Fibroblast of the aortic adventitia (primary cell): ENCODE results near the gene CEBPG. TPM values are rescaled to one million over a fixed set of nuclear protein-coding genes. Genes with fewer than 3 reads are reported as not detected.

ENCODE experiments used
- DNase-seq: peaks from one replicate; pipeline ENCODE4 v3.0.0-alpha.2; 2010; ENCODE audit warnings: low read depth
- H3K4me3 ChIP-seq: 2 replicates; pipeline ENCODE4 v1.5.1; 2011; ENCODE audit warnings: low read depth, mild to moderate bottlenecking, control low read depth, low read length, moderate library complexity
- CTCF ChIP-seq: IDR thresholded peaks from 2 replicates; pipeline ENCODE4 v1.5.1; 2011; ENCODE audit warnings: mild to moderate bottlenecking, low read length, control low read depth, inconsistent platforms; ENCODE audit not compliant: insufficient read depth
- total RNA-seq: library from RNA; depleted of rRNA; stranded (reverse); fragments of >200 nt; gene quantifications from 2 replicates; pipeline ENCODE4 v1.2.3, GENCODE V29; 2012; ENCODE audit warnings: low replicate concordance

CEBPG gene
- total RNA-seq, 1 donor, result 32.8 TPM

DNA sequence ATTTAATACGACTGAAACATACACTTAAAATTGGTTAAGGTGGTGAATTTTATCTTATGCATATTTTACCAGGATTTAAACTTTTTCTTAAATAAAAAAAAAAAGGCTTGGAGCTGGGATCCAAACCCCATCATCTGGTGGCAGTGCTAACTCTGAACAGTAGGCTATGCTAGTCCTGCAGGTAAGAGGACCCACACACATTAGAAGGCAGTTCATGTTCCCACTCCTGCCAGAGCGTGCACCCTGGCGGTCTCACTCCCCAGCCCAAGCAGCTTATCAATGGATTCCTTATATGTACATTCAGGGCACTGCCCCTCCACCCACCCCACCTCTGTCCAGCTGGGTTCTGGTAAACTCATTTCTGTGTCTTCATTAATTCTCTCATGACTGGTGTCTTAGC is 39.9 kb upstream of the CEBPG start:
- TF ChIP-seq CTCF, result no peak
- H3K4me3 ChIP-seq, result no peak overlapping the region
- no peak for DNase-seq

- DNase-seq, result no peak
- H3K4me3 ChIP-seq, result no peak overlapping the region
- no peak for TF ChIP-seq CTCF
Measured at GRCh38 chr19:33334271-33334670, 39.2 kb upstream of the CEBPG start.

GRCh38 chr19:33335446-33335845 is 38.1 kb upstream of the CEBPG start:
- H3K4me3 ChIP-seq, result no peak overlapping the region
- TF ChIP-seq CTCF, result no peak
- DNase-seq, result no peak

GRCh38 chr19:33339016-33339984 is 34.2 kb upstream of the CEBPG start:
- no peak for TF ChIP-seq CTCF
- no peak overlapping the region for H3K4me3 ChIP-seq
- DNase-seq, result no peak

DNA sequence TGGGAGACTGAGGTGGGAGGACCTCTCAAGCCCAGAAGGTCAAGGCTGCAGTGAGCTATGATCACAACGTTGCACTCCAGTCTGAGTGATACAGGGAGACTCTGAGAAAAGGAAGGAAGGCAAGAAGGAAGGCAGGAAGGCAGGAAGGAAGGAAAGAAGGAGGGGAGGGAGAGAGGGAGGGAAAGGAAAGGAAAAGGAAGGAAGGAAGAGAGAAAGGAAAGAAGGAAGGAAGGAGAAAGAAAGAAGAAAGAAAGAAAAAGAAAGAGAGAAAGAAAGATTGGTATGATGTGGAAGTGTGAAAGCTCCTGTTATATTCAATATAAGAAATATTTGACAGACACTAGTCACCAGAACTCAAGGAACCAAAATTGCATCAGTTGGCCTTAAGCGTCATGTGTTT is 32.5 kb upstream of the CEBPG start:
- DNase-seq, result no peak

DNA sequence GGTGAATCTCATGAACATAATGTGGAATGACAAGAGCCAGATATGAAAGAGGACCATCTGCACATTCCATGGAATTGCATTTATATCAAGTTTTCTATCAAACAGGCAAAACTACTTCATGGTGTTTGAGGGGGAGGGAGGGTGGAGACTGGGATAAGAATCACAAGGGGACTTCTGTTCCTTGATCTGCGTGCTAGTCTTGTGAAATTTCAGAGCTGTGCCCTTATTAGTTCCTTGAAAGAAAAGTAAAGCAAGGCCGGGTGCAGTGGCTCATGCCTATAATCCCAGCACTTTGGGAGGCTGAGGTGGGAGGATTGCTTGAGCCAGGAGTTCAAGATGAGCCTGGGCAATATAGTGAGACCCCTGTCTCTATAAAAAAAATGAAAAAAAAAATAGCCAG is 30.2 kb upstream of the CEBPG start:
- no peak overlapping the region for H3K4me3 ChIP-seq
- DNase-seq, result no peak
- TF ChIP-seq CTCF, result no peak

More for the DNA sequence above, 32.5 kb upstream of the CEBPG start:
- H3K4me3 ChIP-seq, result no peak overlapping the region
- no peak for TF ChIP-seq CTCF
